GM12878 (cell line): ENCODE data around the gene LTK. TPM values are rescaled to one million over a fixed set of nuclear protein-coding genes. Genes with fewer than 3 reads are reported as not detected.

Experiments
- ATAC-seq: fragments of 200-7000 bp; cut with Tn5 transposase; 3 replicates; pipeline ENCODE4 v1.9.1; 2020; ENCODE audit warnings: mild to moderate bottlenecking, moderate library complexity
- BruUV-seq: library from RNA; stranded (reverse); fragments of 400-500 nt; replicated peaks from 2 replicates; lab custom pipeline; 2021; lab: Mats Ljungman, UMichigan
- CTCF ChIA-PET: fragments of 300-600 bp; sonication (Branson Sonifier 250); formaldehyde crosslinking; extraction: SDS; loops from one replicate; lab custom pipeline; 2021; ENCODE audit warnings: inconsistent platforms; lab: Yijun Ruan, JAX
- POLR2A ChIA-PET: fragments of 350-600 bp; formaldehyde crosslinking; extraction: SDS; loops from one replicate; lab custom pipeline; 2021; ENCODE audit warnings: inconsistent platforms; lab: Charles Lee
- RAD21 ChIA-PET: fragments of 300-600 bp; sonication (Branson Sonifier 250); formaldehyde crosslinking; loops from one replicate; lab custom pipeline; 2023; ENCODE audit warnings: antibody characterized with exemption; ENCODE audit not compliant: unreplicated experiment; lab: Charles Lee
- SMC1A ChIA-PET: fragments of 300-600 bp; sonication (Branson Sonifier 250); formaldehyde crosslinking; loops from one replicate; lab custom pipeline; 2023; ENCODE audit not compliant: unreplicated experiment, uncharacterized antibody; lab: Charles Lee
- DNase-seq: peaks from one replicate; pipeline ENCODE4 v3.0.0-alpha.2; 2011; ENCODE audit warnings: low read depth, low spot score
- FAIRE-seq: peaks from 3 replicates; lab custom pipeline; 2011; peaks lifted over from hg19 to GRCh38; lab: Jason Lieb, UNC
- H2AFZ ChIP-seq: 2 replicates; pipeline ENCODE4 v1.6.0; 2011; ENCODE audit warnings: low read depth, low read length, control low read depth; ENCODE audit not compliant: control insufficient read depth
- H3K27ac ChIP-seq: 2 replicates; pipeline ENCODE4 v1.5.1; 2011; ENCODE audit warnings: control low read depth; ENCODE audit not compliant: control insufficient read depth, insufficient read depth
- H3K27me3 ChIP-seq, 2 experiments: replicated peaks in 1 of 2; 2 replicates each; pipeline versions ENCODE4 v1.6.0 to v1.6.1; 2011; ENCODE audit warnings: low read length in 1 of 2; ENCODE audit not compliant: control insufficient read depth in 2 of 2, insufficient read depth in 2 of 2
- H3K36me3 ChIP-seq, 2 experiments: 2 replicates each; pipeline ENCODE4 v1.5.1; 2011; ENCODE audit warnings: low read length in 1 of 2; ENCODE audit not compliant: control insufficient read depth in 2 of 2, insufficient read depth in 2 of 2
- H3K4me1 ChIP-seq: 2 replicates; pipeline ENCODE4 v1.6.1; 2011; ENCODE audit warnings: mild to moderate bottlenecking, low read length, moderate library complexity, mixed read lengths; ENCODE audit not compliant: control insufficient read depth, insufficient read depth
- H3K4me2 ChIP-seq: 2 replicates; pipeline ENCODE4 v1.6.0; 2011; ENCODE audit warnings: control low read depth; ENCODE audit not compliant: control insufficient read depth, insufficient read depth
- H3K4me3 ChIP-seq: fragments of 200-600 bp; sonication (generic); 2 replicates; pipeline ENCODE4 v1.5.1; 2016
- H3K79me2 ChIP-seq: 2 replicates; pipeline ENCODE4 v1.6.0; 2011; ENCODE audit warnings: low read length; ENCODE audit not compliant: control insufficient read depth, insufficient read depth
- H3K9ac ChIP-seq: 2 replicates; pipeline ENCODE4 v1.8.0; 2011; ENCODE audit warnings: low read length, control low read depth, mixed read lengths; ENCODE audit not compliant: control insufficient read depth, insufficient read depth
- H3K9me3 ChIP-seq: replicated peaks from 3 replicates; pipeline ENCODE4 v1.5.1; 2011; ENCODE audit warnings: mild to moderate bottlenecking, low read length; ENCODE audit not compliant: control insufficient read depth, insufficient read depth
- H4K20me1 ChIP-seq: 2 replicates; pipeline ENCODE4 v1.6.0; 2011; ENCODE audit not compliant: control insufficient read depth, insufficient read depth
- ATF7 ChIP-seq: fragments of 450-650 bp; IDR thresholded peaks from 2 replicates; pipeline ENCODE4 v1.6.1; 2016; ENCODE audit warnings: low read depth, mild to moderate bottlenecking
- ELK1 ChIP-seq: IDR thresholded peaks from 2 replicates; pipeline ENCODE4 v1.6.1; 2012; ENCODE audit warnings: low read depth, low read length, improper control_type of control experiment
- EP300 ChIP-seq, 2 experiments: fragments of 150-350 bp in 1 of 2; IDR thresholded peaks; 2 replicates each; pipeline ENCODE4 v1.6.1; 2011 to 2012; ENCODE audit warnings: low read depth in 2 of 2, low read length in 2 of 2, borderline replicate concordance in 1 of 2, improper control_type of control experiment in 1 of 2, inconsistent platforms in 1 of 2; ENCODE audit not compliant: control insufficient read depth in 1 of 2
- HDGF ChIP-seq: fragments of 450-650 bp; IDR thresholded peaks from 2 replicates; pipeline ENCODE4 v1.6.1; 2016; ENCODE audit warnings: antibody characterized with exemption
- JUNB ChIP-seq: IDR thresholded peaks from 2 replicates; pipeline ENCODE4 v1.6.1; 2016; ENCODE audit warnings: antibody characterized with exemption, mild to moderate bottlenecking
- NBN ChIP-seq: fragments of 450-650 bp; IDR thresholded peaks from 2 replicates; pipeline ENCODE4 v1.6.1; 2016
- ZNF24 ChIP-seq: fragments of 450-650 bp; IDR thresholded peaks from 2 replicates; pipeline ENCODE4 v1.6.1; 2017; ENCODE audit warnings: antibody characterized with exemption, mild to moderate bottlenecking
- WGBS: methylation state at CpG from one replicate; pipeline ENCODE4 v1.1.6; 2016; ENCODE audit warnings: low lambda C conversion rate; ENCODE audit not compliant: insufficient replicate concordance, insufficient coverage; ENCODE audit errors: missing lambda C conversion rate; 5-methylcytosine and 5-hydroxymethylcytosine counted together
- in situ Hi-C: fragments of 300-500 bp; cut with MboI; formaldehyde crosslinking; loops from 9 replicates; pipeline ENCODE4 v1.14.3; 2018; ENCODE audit warnings: mixed read lengths
- intact Hi-C: fragments of 100-400 bp; cut with micrococcal nuclease; formaldehyde crosslinking; loops from one replicate; pipeline ENCODE4 v1.14.2; 2022; ENCODE audit not compliant: unreplicated experiment
- polyA plus RNA-seq, 11 experiments: library from polyadenylated mRNA; depleted of rRNA in 4 of 11; unstranded in 6 of 11; stranded (reverse) in 5 of 11; fragments of >200 nt; fragmentation: Nextera tagmentation in 4 of 11; fragmentation: Illumina TruSeq in 1 of 11; extraction: Ambion mirVana in 4 of 11; extraction: Trizol in 1 of 11; gene quantifications; 1 replicate in 1 of 11; 2 replicates in 10 of 11; pipeline versions ENCODE4 v1.2.1 to v1.2.3, GENCODE V29; 2011 to 2016; ENCODE audit warnings: inconsistent platforms in 2 of 11, missing spikeins in 2 of 11, low read depth in 1 of 11
- total RNA-seq, 4 experiments: library from RNA; depleted of rRNA in 3 of 4; stranded (reverse); fragments of >200 nt in 3 of 4; fragmentation: Illumina TruSeq in 1 of 4; extraction: Trizol in 1 of 4; gene quantifications; 2 replicates each; pipeline versions ENCODE4 v1.2.1 to v1.2.3, GENCODE V29; 2013 to 2021
- TF ChIP-seq, protein P1 (sequence below): IDR thresholded peaks from 2 replicates; pipeline ENCODE4 v1.6.1; 2012; ENCODE audit warnings: improper control_type of control experiment, low read depth, low read length; ENCODE audit not compliant: insufficient replicate concordance

The LTK gene
- total and polyA plus RNA-seq, 10 of the 15 experiments (the other 5 are each of a cell fraction or from before 2014, with no cell fraction given), result 0.07 to 0.80 (median 0.20) TPM; not detected in 1

DNA sequence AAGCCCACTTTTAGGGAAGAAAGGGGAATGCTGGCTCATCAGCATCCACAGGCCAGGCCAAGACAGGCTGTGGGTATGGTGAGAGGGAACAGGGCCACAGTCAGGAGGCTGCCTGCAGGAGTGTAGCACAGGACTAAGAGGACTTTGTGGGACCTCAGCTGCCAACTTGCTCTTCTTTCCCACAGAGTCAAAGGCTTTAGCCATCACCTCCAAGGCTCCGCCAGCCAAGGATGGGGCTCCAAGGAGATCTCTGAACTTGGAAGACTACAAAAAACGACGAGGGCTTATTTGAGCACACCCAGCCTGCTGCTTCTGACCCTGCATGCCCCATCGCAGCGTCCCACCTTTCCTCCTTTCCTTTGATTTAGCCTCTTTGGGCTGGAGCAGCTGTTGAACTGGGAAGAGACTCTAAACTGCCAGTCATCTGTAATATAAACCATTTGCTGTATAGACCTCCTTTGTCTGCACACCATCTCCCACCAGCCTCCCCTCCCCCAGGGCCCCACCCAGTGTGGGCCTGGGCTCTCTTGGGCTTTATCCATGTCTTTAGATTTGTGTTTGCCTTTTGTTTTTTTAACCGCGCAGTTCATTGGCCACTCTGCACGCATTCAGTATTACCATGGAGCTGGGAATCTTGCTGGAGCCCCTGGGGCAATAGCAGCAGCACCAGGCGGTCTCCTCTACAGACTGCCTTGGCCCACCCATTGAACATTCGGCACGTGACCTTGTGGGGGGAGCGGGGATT lies 33.1 kb downstream of the LTK start:
- 96% methylated on average over 12 of the region's 12 CpGs for WGBS
- ChIA-PET CTCF (interaction anchor here (1.8 to 2.6 kb wide), 2 partner anchors 14 to 15 kb away, joined by 10 to 12 read pairs; no protein-coding TSS in a partner anchor), RAD21 (interaction anchor here (0.8 kb wide), 1 partner anchor 67 kb away, joined by 3 read pairs; no protein-coding TSS in a partner anchor), POLR2A (no interaction called here), SMC1A (interaction anchor here (1.4 to 2.6 kb wide), 2 partner anchors 13 to 25 kb away, joined by 4 to 8 read pairs; partner anchors contain the start of gene ITPKA)
- Histone ChIP-seq H3K4me3 (no peak overlapping the region), H3K27ac (no peak overlapping the region), H3K4me1 (peaks cover 13% of the 10 kb centered on the region), H3K9me3 (no peaks in the 10 kb centered on the region), H3K36me3 (peaks cover 16 to 18% of the 10 kb centered on the region in 2 experiments), H3K79me2 (no peaks in the 10 kb centered on the region), H3K9ac (no peak overlapping the region), H4K20me1 (no peaks in the 10 kb centered on the region), H3K4me2 (no peak overlapping the region), H2AFZ (no peak overlapping the region), H3K27me3 (no peaks in the 10 kb centered on the region)
- no peak for TF ChIP-seq JUNB
- no peak for TF ChIP-seq ZNF24
- TF ChIP-seq EP300 (IDR thresholded peaks at IDR 0.05; ENCODE audit: borderline replicate concordance in 1 of 2, control insufficient read depth in 1 of 2, low read depth in 2 of 2, low read length in 2 of 2), result no peak
- DNase-seq (no peak), FAIRE-seq (no peak), ATAC-seq (no peak)
- BruUV-seq, result no TSS peak
- in situ Hi-C loops (no loop called here), intact Hi-C loops (no loop called here)

- in situ Hi-C loops (no loop called here), intact Hi-C loops (no loop called here)
- SMC1A ChIA-PET, result no interaction called here
- POLR2A ChIA-PET, result no interaction called here
- RAD21 ChIA-PET, result no interaction called here
- FAIRE-seq (no peak), DNase-seq (no peak), ATAC-seq (no peak)
- H3K27me3 ChIP-seq, result no peaks in the 10 kb centered on the region
- H4K20me1 ChIP-seq, result no peaks in the 10 kb centered on the region
- no TSS peak for BruUV-seq
- 96% methylated on average over 5 of the region's 5 CpGs for WGBS
- H3K4me1 ChIP-seq, result no peaks in the 10 kb centered on the region; the same call in 1 of the 2 replicates
- H3K36me3 ChIP-seq, result peaks cover 22 to 36% of the 10 kb centered on the region in 2 experiments
- H3K4me3 ChIP-seq, result no peak overlapping the region
- H3K9me3 ChIP-seq, result no peaks in the 10 kb centered on the region
- CTCF ChIA-PET, result interaction anchor here (1.2 kb wide), 1 partner anchor 10 kb away, joined by 3 read pairs; no protein-coding TSS in a partner anchor
- no peaks in the 10 kb centered on the region for H3K79me2 ChIP-seq
- no peak overlapping the region for H3K27ac ChIP-seq
- no peak overlapping the region for H3K4me2 ChIP-seq
- no peak overlapping the region for H3K9ac ChIP-seq
- no peak overlapping the region for H2AFZ ChIP-seq
- TF ChIP-seq ELK1 (no peak), HDGF (no peak), ATF7 (no peak), NBN (no peak)
- TF ChIP-seq, protein P1, sequence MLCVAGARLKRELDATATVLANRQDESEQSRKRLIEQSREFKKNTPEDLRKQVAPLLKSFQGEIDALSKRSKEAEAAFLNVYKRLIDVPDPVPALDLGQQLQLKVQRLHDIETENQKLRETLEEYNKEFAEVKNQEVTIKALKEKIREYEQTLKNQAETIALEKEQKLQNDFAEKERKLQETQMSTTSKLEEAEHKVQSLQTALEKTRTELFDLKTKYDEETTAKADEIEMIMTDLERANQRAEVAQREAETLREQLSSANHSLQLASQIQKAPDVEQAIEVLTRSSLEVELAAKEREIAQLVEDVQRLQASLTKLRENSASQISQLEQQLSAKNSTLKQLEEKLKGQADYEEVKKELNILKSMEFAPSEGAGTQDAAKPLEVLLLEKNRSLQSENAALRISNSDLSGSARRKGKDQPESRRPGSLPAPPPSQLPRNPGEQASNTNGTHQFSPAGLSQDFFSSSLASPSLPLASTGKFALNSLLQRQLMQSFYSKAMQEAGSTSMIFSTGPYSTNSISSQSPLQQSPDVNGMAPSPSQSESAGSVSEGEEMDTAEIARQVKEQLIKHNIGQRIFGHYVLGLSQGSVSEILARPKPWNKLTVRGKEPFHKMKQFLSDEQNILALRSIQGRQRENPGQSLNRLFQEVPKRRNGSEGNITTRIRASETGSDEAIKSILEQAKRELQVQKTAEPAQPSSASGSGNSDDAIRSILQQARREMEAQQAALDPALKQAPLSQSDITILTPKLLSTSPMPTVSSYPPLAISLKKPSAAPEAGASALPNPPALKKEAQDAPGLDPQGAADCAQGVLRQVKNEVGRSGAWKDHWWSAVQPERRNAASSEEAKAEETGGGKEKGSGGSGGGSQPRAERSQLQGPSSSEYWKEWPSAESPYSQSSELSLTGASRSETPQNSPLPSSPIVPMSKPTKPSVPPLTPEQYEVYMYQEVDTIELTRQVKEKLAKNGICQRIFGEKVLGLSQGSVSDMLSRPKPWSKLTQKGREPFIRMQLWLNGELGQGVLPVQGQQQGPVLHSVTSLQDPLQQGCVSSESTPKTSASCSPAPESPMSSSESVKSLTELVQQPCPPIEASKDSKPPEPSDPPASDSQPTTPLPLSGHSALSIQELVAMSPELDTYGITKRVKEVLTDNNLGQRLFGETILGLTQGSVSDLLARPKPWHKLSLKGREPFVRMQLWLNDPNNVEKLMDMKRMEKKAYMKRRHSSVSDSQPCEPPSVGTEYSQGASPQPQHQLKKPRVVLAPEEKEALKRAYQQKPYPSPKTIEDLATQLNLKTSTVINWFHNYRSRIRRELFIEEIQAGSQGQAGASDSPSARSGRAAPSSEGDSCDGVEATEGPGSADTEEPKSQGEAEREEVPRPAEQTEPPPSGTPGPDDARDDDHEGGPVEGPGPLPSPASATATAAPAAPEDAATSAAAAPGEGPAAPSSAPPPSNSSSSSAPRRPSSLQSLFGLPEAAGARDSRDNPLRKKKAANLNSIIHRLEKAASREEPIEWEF, result no peak
These were observed 37.1 kb downstream of the LTK start for GRCh38 chr15:41476416-41477048.
